GM12874 (cell line): ENCODE measurements around the gene SPG21.

Experiments
- TF ChIP-seq, protein P1 (sequence below): IDR thresholded peaks from 2 replicates; pipeline ENCODE4 v1.5.1; 2011; ENCODE audit warnings: low read depth, mild to moderate bottlenecking, control low read depth, low read length, moderate library complexity; ENCODE audit not compliant: insufficient read depth

SPG21 gene

DNA sequence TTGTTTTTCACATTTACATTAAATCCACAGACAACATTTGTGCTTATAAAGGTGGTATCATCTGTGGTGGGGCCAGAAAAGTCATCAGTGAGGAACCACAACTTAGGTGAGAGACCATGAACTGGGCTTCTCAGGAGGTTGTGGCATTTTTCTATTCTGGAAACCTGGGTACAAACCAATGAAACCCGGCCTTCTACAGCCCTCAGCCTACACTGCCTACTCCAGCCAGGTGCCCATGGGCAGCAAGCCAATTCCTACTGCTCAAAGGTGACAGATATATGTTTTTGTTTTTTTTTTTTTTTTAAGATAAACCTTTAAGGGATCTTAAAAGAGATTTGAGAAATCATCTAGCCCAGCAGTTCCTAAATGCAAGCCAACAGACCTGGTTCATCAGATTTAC lies 20.3 kb downstream of the SPG21 start:
- TF ChIP-seq, protein P1, sequence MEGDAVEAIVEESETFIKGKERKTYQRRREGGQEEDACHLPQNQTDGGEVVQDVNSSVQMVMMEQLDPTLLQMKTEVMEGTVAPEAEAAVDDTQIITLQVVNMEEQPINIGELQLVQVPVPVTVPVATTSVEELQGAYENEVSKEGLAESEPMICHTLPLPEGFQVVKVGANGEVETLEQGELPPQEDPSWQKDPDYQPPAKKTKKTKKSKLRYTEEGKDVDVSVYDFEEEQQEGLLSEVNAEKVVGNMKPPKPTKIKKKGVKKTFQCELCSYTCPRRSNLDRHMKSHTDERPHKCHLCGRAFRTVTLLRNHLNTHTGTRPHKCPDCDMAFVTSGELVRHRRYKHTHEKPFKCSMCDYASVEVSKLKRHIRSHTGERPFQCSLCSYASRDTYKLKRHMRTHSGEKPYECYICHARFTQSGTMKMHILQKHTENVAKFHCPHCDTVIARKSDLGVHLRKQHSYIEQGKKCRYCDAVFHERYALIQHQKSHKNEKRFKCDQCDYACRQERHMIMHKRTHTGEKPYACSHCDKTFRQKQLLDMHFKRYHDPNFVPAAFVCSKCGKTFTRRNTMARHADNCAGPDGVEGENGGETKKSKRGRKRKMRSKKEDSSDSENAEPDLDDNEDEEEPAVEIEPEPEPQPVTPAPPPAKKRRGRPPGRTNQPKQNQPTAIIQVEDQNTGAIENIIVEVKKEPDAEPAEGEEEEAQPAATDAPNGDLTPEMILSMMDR: no peak

DNA sequence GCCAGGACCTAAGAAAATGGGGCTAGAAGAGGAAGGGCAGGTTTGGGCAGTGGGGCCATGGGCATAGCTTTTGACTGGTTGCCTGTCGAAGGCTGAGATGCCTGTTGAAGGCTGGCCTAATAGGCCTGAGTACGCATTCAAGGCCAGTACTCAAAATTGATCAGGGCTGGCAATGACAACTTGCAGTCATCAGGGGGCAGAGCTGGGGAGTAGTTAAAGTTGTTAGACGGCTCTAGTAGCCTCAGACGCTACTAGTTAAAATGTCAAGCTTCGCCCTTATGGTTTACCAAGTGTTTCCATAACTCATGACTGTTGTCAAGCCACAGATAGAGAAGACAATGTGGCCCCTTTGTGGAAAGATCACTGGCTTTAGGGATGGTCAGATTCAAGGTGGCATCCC lies 28.7 kb downstream of the SPG21 start:
- TF ChIP-seq, protein P1: no peak

DNA sequence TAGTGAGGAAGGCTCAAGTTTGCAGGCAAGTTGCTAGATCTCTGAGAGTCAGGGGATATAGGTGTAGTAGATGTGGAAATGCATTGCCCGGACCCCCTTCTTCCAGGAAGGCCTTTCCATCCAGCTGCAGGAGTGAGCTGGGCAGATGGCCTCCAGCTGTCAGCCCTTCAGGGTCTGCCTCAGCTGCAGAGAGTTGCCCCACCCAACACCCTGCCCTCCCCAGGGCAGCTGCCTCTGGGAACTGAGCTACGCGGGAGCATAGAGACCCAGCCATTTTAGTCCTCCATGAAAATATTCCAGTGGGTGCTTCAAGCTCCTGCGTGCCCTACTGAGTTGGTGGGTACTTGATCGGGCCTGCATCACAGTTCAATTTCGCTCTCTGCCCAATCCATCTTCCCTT lies 29.6 kb downstream of the SPG21 start:
- TF ChIP-seq, protein P1: no peak

DNA sequence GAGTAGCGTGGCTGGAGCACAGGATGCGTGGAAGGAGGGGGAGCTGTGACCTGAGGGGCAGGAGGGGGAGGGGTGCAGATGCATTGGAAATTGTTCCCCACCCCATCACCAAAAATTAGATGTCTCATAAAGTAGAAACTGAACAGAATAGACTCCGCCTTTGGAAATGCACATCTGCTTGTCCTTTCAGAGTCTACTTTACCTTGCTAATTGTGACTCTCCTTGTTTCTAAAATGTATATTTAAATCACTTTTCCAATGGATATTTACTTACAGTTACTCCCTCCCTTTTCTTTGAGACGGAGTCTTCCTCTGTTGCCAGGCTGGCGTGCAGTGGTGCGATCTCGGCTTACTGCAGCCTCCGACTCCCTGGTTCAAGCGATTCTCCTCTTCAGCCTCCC lies 30.6 kb downstream of the SPG21 start:
- TF ChIP-seq, protein P1: no peak

DNA sequence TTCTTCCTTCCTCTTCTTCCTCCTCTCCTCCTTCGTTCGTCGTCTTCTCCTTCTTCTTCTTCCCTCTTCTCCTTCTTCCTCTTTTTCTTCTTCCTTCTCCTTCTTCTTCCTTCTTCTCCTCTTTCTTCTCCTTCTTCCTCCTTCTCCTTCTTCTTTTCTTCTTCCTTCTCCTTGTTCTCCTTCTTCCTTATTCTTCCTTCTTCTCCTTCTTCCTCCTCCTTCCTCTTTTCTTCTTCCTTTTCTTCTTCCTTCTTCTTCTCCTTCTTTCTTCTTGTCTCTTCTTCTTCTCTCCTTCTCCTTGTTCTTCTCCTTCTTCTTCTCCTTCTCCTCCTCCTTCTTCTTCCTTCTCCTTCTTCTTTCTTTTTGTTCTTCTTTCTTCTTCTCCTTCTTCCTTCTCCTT lies 35.3 kb downstream of the SPG21 start:
- TF ChIP-seq, protein P1: no peak

DNA sequence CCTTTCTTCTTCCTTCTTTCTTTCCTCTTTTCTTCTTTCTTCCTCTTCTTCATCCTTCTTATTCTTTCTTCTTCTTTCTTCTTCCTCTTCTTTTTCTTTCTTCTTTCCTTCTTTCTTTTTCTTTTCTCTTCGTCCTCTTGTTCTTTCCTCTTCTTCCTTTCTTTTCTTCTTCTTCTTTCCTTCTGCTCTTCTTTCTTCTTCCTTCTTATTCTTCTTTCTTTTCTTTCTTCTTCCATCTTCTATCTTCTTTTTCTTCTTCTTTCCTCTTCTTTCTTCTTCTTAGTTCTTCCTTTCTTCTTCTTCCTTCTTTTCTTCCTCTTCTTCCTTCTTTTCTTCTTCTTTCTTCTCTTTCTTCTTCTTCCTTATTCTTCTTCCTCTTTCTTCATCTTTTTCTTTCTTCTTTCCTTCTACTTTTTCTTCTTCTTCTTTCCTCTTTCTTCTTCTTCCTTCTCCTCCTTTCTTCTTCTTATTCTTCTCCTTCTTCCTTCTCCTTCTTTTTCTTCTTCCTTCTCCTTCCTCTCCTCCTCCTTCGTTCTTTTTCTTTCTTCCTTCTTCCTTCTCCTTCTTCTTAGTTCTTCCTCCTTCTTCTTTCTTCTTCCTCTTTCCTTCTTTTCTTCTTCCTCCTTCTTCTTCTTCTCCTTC lies 37.8 kb downstream of the SPG21 start:
- TF ChIP-seq, protein P1: no peak

DNA sequence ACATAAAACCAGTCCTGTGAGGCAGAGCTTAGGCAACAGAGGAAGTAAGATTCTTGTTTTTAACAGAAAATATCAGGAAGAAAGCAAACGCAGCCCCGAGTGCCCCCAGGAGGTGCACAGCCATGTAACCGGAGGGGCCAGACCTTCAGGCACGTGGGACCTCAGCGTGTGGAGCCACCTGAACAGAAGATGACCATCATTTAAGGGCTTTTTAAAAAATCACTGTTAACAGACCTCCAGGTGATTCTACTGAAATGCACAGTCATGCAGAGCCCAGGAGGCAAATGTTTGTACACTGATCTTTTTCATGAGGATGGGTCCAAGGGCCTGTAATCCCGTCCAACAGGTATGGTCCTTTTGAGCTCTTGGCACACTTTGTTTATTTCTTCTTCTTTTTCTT lies 38.8 kb downstream of the SPG21 start:
- TF ChIP-seq, protein P1: no peak
